Measurements from ENCODE around the gene ZNF888.

DNA sequence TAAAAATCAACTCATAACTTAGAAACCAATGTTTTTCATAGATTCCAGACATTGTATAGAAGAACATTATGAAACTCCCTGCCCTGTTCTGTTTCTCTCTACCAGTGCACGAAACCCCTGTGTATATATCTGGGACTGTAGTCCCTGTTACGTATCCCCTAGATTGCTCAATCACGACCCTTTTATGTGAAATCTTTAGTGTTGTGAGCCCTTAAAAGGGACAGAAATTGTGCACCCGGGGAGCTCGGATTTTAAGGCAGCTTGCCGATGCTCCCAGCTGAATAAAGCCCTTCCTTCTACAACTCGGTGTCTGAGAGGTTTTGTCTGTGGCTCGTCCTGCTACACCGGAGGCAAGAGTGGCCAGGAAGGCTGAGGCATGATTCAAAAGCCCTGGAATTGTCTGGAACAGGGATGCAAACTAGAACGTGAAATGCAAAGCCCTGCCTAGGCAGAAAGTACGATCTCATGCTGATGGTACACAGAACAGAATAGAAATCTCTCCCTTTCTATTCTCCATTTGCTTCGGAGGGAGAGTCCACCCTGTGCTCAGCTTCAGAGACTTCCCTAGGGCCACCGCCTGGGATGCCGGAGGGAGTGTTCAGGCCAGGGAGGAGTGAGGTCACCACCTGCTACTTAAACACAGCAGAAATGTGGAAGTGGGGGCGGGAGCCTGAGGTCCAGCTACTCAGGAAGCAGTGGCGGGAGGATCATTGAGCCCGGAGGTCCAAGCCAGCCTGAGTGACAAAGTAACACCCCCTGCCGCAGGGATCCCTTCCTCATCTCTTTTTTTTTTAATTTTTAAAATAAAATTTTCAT is 758 bp upstream of the ZNF888 start:
- no peak for TF ChIP-seq GATA3 (IDR thresholded peaks at IDR 0.05; ENCODE audit: low read depth, low read length)
- TF ChIP-seq GATA2 (IDR thresholded peaks at IDR 0.05; ENCODE audit: low read depth, low read length), result no peak

Data from SH-SY5Y (cell line).